ENCODE results near the gene ZFYVE28. TPM values are rescaled to one million over a fixed set of nuclear protein-coding genes. Genes with fewer than 3 reads are reported as not detected.

Gene ZFYVE28
- total and polyA plus RNA-seq, 2 donors (not counting 1 experiment from before 2014, with no cell fraction given): 5.8 to 12.1 TPM

DNA sequence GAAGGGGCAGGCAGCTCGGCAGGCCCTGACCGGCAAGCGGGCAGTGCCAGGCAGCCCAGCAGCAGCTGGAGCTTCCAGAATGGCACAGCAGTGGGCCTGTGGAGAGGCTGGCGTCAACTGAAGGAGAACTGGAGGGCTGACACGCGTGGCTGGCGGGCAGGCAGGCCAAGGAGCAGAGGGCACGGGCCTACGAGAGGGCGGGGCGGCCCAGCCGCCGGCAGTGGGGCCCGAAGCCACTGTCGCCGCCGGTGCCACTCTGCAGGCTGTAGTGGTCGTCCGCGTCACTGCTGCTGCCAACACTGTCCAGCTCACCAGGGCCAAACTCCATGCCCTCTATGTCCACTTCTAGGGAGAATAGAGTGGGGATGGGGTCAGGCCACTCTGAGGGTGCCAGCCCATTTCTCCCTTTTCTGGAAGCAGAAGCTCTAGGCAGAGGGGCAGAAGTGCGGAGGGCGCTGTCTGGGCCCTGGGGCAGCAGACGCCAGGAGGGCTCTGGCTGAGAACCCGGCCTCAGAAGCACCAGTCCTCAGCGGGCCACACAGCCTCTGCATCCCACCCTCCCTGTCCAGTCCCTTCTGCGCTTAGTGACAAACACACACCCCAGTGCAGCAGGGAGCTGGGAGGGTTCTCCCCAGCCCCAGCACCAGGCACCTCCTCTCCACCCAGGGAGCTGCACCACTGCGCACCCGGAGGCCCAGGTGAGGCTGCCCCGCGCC is 167.9 kb downstream of the ZFYVE28 start:
- peaks cover 0 to 61% of the 10 kb centered on the region in 2 experiments for H3K36me3 ChIP-seq (replicated peaks in 1 of 2; ENCODE audit: control extremely low read depth in 1 of 2, control insufficient read depth in 1 of 2, extremely low read depth in 1 of 2, insufficient read depth in 2 of 2, low read length in 1 of 2)
- H3K9me3 ChIP-seq (ENCODE audit: control extremely low read depth in 1 of 3, control insufficient read depth in 2 of 3, insufficient read depth in 1 of 3, low read length in 2 of 3): no peaks in the 10 kb centered on the region
- no peak overlapping the region for H3K9ac ChIP-seq (ENCODE audit: low read length)
- H3K4me1 ChIP-seq (ENCODE audit: control insufficient read depth in 2 of 2, insufficient read depth in 2 of 2, low read length in 2 of 2): no peaks in the 10 kb centered on the region
- H3K27ac ChIP-seq (ENCODE audit: low read length in 2 of 2): no peak overlapping the region
- H3K4me3 ChIP-seq (ENCODE audit: control extremely low read depth in 1 of 5, extremely low read depth in 1 of 5, insufficient read depth in 1 of 5, low read depth in 2 of 5, low read length in 4 of 5): no peak overlapping the region
- ATAC-seq (ENCODE audit: low read depth) (no peak), DNase-seq (no peak)
- TF ChIP-seq, protein P1, sequence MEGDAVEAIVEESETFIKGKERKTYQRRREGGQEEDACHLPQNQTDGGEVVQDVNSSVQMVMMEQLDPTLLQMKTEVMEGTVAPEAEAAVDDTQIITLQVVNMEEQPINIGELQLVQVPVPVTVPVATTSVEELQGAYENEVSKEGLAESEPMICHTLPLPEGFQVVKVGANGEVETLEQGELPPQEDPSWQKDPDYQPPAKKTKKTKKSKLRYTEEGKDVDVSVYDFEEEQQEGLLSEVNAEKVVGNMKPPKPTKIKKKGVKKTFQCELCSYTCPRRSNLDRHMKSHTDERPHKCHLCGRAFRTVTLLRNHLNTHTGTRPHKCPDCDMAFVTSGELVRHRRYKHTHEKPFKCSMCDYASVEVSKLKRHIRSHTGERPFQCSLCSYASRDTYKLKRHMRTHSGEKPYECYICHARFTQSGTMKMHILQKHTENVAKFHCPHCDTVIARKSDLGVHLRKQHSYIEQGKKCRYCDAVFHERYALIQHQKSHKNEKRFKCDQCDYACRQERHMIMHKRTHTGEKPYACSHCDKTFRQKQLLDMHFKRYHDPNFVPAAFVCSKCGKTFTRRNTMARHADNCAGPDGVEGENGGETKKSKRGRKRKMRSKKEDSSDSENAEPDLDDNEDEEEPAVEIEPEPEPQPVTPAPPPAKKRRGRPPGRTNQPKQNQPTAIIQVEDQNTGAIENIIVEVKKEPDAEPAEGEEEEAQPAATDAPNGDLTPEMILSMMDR (IDR thresholded peaks at IDR 0.05): no peak
- TF ChIP-seq EZH2 (IDR thresholded peaks at IDR 0.05; ENCODE audit: borderline replicate concordance, insufficient read depth, low read depth, low read length, poor library complexity, severe bottlenecking): no peak
- no peaks in the 10 kb centered on the region for H3K27me3 ChIP-seq (replicated peaks in 1 of 4; ENCODE audit: control extremely low read depth in 1 of 4, control insufficient read depth in 3 of 4, insufficient read depth in 4 of 4, low read length in 3 of 4)
- POLR2A ChIA-PET: interaction anchor here (0.6 kb wide), 2 partner anchors 13 to 154 kb away, joined by 4 to 14 read pairs; no protein-coding TSS in a partner anchor
- H3K79me2 ChIP-seq (ENCODE audit: control insufficient read depth, insufficient read depth, low read length): peaks cover under 1% of the 10 kb centered on the region
- H3K4me3 Mint-ChIP-seq: no peak overlapping the region
- CTCF ChIA-PET: no interaction called here
- 98% methylated on average over 27 of the region's 30 CpGs for WGBS (ENCODE audit: insufficient coverage)
- no peaks in the 10 kb centered on the region for H3K27me3 Mint-ChIP-seq
- no peaks in the 10 kb centered on the region for H3K4me1 Mint-ChIP-seq
- no peak overlapping the region for H3K4me2 ChIP-seq (replicated peaks; ENCODE audit: low read depth, low read length, poor library complexity, severe bottlenecking)
- H3K27ac Mint-ChIP-seq: no peak overlapping the region
- intact Hi-C loops (cut with micrococcal nuclease): no loop called here
- H4K20me1 ChIP-seq (ENCODE audit: control insufficient read depth, insufficient read depth, low read length, poor library complexity, severe bottlenecking): peaks cover 50% of the 10 kb centered on the region
- no peaks in the 10 kb centered on the region for H3K9me3 Mint-ChIP-seq (ENCODE audit: insufficient read depth)
- no peak overlapping the region for H2AFZ ChIP-seq (ENCODE audit: insufficient read depth, low read depth, low read length, poor library complexity, severe bottlenecking)

Data from B cell (primary cell).